Measurements from ENCODE around the gene NSUN4. TPM values are rescaled to one million over a fixed set of nuclear protein-coding genes. Genes with fewer than 3 reads are reported as not detected.

NSUN4 gene
- total and polyA plus RNA-seq, 9 of the 15 experiments (the other 6 are each of a cell fraction or from before 2014, with no cell fraction given) = 33.4 to 60.2 (median 46.3) TPM

- TF ChIP-seq, protein P1, sequence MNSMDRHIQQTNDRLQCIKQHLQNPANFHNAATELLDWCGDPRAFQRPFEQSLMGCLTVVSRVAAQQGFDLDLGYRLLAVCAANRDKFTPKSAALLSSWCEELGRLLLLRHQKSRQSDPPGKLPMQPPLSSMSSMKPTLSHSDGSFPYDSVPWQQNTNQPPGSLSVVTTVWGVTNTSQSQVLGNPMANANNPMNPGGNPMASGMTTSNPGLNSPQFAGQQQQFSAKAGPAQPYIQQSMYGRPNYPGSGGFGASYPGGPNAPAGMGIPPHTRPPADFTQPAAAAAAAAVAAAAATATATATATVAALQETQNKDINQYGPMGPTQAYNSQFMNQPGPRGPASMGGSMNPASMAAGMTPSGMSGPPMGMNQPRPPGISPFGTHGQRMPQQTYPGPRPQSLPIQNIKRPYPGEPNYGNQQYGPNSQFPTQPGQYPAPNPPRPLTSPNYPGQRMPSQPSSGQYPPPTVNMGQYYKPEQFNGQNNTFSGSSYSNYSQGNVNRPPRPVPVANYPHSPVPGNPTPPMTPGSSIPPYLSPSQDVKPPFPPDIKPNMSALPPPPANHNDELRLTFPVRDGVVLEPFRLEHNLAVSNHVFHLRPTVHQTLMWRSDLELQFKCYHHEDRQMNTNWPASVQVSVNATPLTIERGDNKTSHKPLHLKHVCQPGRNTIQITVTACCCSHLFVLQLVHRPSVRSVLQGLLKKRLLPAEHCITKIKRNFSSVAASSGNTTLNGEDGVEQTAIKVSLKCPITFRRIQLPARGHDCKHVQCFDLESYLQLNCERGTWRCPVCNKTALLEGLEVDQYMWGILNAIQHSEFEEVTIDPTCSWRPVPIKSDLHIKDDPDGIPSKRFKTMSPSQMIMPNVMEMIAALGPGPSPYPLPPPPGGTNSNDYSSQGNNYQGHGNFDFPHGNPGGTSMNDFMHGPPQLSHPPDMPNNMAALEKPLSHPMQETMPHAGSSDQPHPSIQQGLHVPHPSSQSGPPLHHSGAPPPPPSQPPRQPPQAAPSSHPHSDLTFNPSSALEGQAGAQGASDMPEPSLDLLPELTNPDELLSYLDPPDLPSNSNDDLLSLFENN (IDR thresholded peaks at IDR 0.05; ENCODE audit: low read depth in 2 of 2, low read length in 2 of 2) = no peak
- TF ChIP-seq, protein P2, sequence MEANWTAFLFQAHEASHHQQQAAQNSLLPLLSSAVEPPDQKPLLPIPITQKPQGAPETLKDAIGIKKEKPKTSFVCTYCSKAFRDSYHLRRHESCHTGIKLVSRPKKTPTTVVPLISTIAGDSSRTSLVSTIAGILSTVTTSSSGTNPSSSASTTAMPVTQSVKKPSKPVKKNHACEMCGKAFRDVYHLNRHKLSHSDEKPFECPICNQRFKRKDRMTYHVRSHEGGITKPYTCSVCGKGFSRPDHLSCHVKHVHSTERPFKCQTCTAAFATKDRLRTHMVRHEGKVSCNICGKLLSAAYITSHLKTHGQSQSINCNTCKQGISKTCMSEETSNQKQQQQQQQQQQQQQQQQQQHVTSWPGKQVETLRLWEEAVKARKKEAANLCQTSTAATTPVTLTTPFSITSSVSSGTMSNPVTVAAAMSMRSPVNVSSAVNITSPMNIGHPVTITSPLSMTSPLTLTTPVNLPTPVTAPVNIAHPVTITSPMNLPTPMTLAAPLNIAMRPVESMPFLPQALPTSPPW (CRISPR knock-in tag; IDR thresholded peaks at IDR 0.05) = no peak
- TF ChIP-seq ZNF717 (CRISPR knock-in tag; IDR thresholded peaks at IDR 0.05) (no peak), NCOA2 (IDR thresholded peaks at IDR 0.05; ENCODE audit: partially characterized antibody in 2 of 2) (no peak), ZNF507 (tag; conservative IDR thresholded peaks at IDR 0.05) (no peak), ZNF174 (CRISPR knock-in tag; IDR thresholded peaks at IDR 0.05) (no peak), SMAD4 (CRISPR knock-in tag; conservative IDR thresholded peaks at IDR 0.05) (no peak), EP300 (IDR thresholded peaks at IDR 0.05; ENCODE audit: low read length) (no peak), POLR2AphosphoS2 (IDR thresholded peaks at IDR 0.05; ENCODE audit: low read length) (no peak)
- TF ChIP-seq, protein P3, sequence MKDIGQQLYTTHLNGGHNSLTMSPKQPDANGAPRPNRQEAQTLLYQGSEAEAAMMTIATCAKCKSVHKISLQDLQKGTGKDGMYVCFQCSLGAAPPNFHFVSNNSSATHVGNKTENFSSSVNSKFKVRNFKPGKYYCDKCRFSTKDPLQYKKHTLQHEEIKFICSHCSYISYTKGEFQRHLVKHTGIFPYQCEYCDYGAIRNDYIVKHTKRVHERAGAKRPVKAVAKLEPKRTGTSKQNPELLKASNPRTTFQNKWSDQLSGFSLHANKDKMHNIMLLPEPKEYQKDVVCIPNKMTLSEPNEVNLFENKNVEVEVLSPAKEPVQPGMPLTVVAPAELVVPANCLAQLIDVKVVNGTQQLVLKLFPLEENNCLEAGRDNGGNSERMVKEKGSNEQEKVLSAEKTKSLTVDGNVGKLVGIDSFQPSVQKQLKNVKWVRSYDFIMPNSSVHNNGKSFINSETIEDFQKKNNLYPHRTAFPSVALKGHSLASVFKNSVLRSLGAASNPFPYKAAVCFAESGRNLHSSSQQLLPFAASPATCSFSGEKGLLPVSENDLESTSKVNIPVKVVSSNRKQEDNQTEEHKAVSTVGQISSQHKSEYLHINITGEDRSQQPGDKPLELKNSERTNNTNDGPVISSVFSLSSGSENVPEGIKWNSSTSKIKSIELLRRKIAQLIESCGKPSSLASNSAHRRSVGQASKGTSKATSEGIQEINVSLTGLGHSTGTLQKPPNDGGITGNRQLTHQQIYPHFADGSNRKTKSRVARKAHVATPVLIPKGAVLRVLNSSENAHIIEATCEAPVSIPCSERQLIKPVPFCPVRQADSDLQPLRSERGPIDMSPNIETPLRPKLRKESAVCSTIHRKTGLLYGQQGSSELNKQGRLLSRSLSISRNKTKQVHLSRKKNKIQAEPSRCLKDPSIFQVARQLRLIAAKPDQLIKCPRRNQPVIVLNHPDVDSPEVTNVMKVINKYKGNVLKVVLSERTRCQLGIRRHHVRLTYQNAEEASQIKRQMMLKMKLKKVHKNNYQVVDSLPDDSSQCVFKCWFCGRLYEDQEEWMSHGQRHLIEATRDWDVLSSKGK (CRISPR knock-in tag; IDR thresholded peaks at IDR 0.05) = no peak
- TF ChIP-seq, protein P4, sequence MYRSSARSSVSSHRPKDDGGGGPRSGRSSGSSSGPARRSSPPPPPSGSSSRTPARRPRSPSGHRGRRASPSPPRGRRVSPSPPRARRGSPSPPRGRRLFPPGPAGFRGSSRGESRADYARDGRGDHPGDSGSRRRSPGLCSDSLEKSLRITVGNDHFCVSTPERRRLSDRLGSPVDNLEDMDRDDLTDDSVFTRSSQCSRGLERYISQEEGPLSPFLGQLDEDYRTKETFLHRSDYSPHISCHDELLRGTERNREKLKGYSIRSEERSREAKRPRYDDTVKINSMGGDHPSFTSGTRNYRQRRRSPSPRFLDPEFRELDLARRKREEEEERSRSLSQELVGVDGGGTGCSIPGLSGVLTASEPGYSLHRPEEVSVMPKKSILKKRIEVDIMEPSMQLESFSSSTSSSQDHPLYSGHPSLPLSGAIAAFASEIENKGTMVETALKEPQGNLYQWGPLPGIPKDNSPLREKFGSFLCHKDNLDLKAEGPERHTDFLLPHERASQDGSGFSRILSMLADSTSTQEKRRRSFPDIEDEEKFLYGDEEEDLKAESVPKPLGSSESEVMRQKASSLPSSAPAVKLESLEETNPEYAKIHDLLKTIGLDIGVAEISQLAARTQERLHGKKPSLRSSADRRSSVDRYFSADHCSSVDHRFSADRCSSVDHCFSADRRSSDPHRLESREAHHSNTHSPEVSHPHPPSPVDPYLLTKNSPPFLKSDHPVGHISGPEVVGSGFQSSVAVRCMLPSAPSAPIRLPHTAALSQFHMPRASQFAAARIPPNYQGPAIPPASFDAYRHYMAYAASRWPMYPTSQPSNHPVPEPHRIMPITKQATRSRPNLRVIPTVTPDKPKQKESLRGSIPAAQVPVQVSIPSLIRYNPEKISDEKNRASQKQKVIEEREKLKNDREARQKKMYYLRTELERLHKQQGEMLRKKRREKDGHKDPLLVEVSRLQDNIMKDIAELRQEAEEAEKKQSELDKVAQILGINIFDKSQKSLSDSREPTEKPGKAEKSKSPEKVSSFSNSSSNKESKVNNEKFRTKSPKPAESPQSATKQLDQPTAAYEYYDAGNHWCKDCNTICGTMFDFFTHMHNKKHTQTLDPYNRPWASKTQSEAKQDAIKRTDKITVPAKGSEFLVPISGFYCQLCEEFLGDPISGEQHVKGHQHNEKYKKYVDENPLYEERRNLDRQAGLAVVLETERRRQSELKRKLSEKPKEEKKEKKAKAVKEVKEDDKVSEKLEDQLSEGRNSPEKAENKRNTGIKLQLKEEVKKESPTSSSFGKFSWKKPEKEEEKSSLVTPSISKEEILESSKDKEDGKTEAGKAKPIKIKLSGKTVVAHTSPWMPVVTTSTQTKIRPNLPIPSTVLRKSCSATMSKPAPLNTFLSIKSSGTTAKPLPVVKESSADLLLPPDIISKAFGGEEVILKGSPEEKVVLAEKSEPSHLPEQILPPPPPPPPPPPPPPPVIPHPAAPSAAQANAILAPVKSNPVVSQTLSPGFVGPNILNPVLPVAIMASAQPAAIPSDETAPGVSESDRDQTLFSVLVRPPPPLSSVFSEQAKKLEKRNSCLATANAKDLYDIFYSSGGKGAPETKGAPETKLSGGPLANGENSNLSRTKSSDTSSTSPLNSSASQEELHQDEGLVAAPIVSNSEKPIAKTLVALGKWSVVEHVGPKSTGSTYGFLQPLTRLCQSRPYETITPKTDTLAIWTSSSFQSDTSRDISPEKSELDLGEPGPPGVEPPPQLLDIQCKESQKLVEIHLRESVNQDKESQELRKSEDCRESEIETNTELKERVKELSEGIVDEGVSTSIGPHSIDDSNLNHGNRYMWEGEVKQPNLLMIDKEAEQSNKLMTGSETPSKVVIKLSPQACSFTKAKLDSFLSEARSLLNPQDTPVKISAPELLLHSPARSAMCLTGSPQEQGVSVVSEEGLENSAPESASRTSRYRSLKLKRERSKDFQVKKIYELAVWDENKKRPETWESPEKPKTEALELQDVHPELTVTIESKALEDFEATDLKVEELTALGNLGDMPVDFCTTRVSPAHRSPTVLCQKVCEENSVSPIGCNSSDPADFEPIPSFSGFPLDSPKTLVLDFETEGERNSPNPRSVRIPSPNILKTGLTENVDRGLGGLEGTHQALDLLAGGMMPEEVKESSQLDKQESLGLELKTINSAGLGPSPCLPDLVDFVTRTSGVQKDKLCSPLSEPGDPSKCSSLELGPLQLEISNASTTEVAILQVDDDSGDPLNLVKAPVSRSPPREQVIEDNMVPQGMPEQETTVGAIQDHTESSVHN (IDR thresholded peaks at IDR 0.05; ENCODE audit: borderline replicate concordance in 1 of 2, low read depth in 1 of 2) = no peak
These were observed 36.7 kb upstream of the NSUN4 start (continued) for GRCh38 chr1:46303872-46304326.
